ENCODE measurements around the gene CKAP4.

Gene CKAP4

DNA sequence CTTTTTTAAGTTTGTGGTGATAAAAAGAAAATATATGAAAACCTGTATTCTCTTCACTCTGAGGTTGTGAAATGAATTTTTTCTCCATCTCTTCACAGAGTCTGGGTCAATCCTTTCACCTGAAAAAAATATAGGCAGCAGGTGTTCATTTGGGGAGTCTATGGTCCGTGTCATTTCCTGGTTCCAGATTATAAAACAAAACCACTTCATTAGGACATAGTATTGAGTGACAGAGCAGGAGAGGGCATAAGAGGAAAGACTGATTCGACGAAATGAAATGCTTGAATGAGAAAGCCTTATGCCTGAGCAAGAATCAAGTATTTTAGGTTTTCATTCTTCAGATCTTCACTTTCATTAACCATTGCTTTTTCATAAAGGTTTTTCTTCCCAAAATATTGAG is 57.2 kb downstream of the CKAP4 start:
- H3K9me3 Mint-ChIP-seq, result no peaks in the 10 kb centered on the region
- no peak overlapping the region for H3K27ac Mint-ChIP-seq
- no peaks in the 10 kb centered on the region for H3K36me3 Mint-ChIP-seq (ENCODE audit: low read depth)
- peaks cover 13% of the 10 kb centered on the region for H3K27me3 Mint-ChIP-seq
- H3K4me1 Mint-ChIP-seq (ENCODE audit: low read depth), result no peaks in the 10 kb centered on the region
- no peak overlapping the region for H3K4me3 Mint-ChIP-seq
- intact Hi-C loops (cut with micrococcal nuclease), result no loop called here

DNA sequence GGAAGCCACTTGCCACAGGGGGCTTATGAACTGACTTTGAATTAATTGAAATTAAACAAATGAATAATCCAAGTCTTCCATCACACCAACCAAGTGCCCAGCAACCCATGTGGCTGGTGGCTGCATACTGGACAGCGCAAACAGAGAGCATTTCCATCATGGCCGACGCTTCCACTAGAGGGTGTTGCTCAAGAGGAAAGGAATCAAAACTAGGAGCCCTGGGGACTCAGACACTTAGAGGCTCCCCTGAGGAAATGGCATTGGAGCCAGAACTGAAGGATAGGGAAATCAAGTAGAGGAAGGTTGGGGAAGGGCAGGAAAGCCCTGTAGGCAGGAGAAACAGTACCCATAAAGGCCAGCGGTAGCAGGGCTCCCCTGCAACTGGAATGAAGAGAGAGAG is 58.5 kb downstream of the CKAP4 start:
- H3K36me3 Mint-ChIP-seq (ENCODE audit: low read depth), result no peaks in the 10 kb centered on the region
- no peak overlapping the region for H3K27ac Mint-ChIP-seq

DNA sequence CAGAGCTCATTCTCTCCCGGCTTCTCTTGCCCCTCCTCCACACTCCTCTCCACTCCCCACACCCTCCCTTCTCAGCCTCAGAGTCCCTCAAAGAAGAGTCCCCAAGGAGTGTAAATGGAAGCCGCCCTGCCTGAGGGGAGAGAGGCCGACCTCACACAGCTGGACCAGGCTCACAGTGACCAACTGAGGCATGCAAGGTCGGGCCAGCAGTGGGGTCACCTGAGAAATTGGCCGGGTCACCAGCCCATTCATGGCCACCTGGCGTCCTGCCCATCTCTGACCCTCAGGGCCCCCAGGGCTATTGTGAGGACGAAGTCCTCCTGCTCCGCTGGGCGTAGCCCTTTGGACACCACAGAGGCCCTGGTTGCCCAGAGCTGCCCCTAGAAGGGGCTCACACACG is 59.6 kb downstream of the CKAP4 start:
- intact Hi-C loops (cut with micrococcal nuclease), result no loop called here
- Mint-ChIP-seq H3K9me3 (no peaks in the 10 kb centered on the region), H3K27me3 (peaks cover 14% of the 10 kb centered on the region), H3K27ac (no peak overlapping the region), H3K36me3 (ENCODE audit: low read depth) (no peaks in the 10 kb centered on the region), H3K4me1 (ENCODE audit: low read depth) (no peaks in the 10 kb centered on the region), H3K4me3 (no peak overlapping the region)

More for the DNA sequence above, 58.5 kb downstream of the CKAP4 start:
- H3K4me1 Mint-ChIP-seq (ENCODE audit: low read depth), result no peaks in the 10 kb centered on the region
- peaks cover 13% of the 10 kb centered on the region for H3K27me3 Mint-ChIP-seq
- no peaks in the 10 kb centered on the region for H3K9me3 Mint-ChIP-seq
- H3K4me3 Mint-ChIP-seq, result no peak overlapping the region
- intact Hi-C loops (cut with micrococcal nuclease), result no loop called here
